K562 (cell line): ENCODE data around the gene TMEM200B. TPM values are rescaled to one million over a fixed set of nuclear protein-coding genes. Genes with fewer than 3 reads are reported as not detected.

Experiments
- BACH1 ChIP-seq: fragments of 200-800 bp; sonication (Bioruptor generic); IDR thresholded peaks from 2 replicates; pipeline ENCODE4 v1.6.1; 2016; ENCODE audit warnings: missing genetic modification characterization, missing compliant biosample characterization
- BRD9 ChIP-seq: fragments of 450-650 bp; IDR thresholded peaks from 2 replicates; pipeline ENCODE4 v1.6.1; 2018; ENCODE audit warnings: low read depth; ENCODE audit not compliant: partially characterized antibody
- CREM ChIP-seq: IDR thresholded peaks from 2 replicates; pipeline ENCODE4 v1.6.1; 2014; ENCODE audit warnings: antibody characterized with exemption, low read depth
- ESRRA ChIP-seq: fragments of 450-650 bp; IDR thresholded peaks from 2 replicates; pipeline ENCODE4 v1.6.1; 2014; ENCODE audit warnings: low read depth, mild to moderate bottlenecking, moderate library complexity, borderline replicate concordance
- HNRNPK ChIP-seq: fragments of 200-400 bp; formaldehyde crosslinking; IDR thresholded peaks from one replicate; pipeline ENCODE4 v1.6.1; 2018; ENCODE audit warnings: mild to moderate bottlenecking, low read depth, low read length; ENCODE audit not compliant: poor library complexity, severe bottlenecking
- ILF3 ChIP-seq: fragments of 450-650 bp; IDR thresholded peaks from 2 replicates; pipeline ENCODE4 v1.6.1; 2018; ENCODE audit warnings: antibody characterized with exemption, mild to moderate bottlenecking, moderate library complexity, borderline replicate concordance
- NCOR1 ChIP-seq: fragments of 450-650 bp; IDR thresholded peaks from 2 replicates; pipeline ENCODE4 v1.6.1; 2016; ENCODE audit warnings: mild to moderate bottlenecking, moderate library complexity
- NFIC ChIP-seq: fragments of 450-650 bp; IDR thresholded peaks from 2 replicates; pipeline ENCODE4 v1.6.1; 2017; ENCODE audit warnings: mild to moderate bottlenecking, inconsistent platforms
- RAD21 ChIP-seq, 2 experiments: fragments of 250-450 bp in 1 of 2; fragments of 450-650 bp in 1 of 2; sonication (Bioruptor Pico) in 1 of 2; formaldehyde crosslinking in 1 of 2; IDR thresholded peaks in 1 of 2; conservative IDR thresholded peaks in 1 of 2; 2 replicates each; pipeline versions ENCODE4 v1.4.0 to v1.8.0; 2020 to 2022; ENCODE audit warnings: mild to moderate bottlenecking in 2 of 2, moderate library complexity in 1 of 2
- RBM39 ChIP-seq: fragments of 200-400 bp; formaldehyde crosslinking; optimal IDR thresholded peaks from 2 replicates; pipeline ENCODE3; 2018; ENCODE audit warnings: low read depth, low read length
- SIX5 ChIP-seq, 2 experiments: IDR thresholded peaks; 2 replicates each; pipeline ENCODE4 v1.6.1; 2011; ENCODE audit warnings: low read length in 2 of 2, borderline replicate concordance in 1 of 2, low read depth in 1 of 2, mild to moderate bottlenecking in 1 of 2, moderate library complexity in 1 of 2; ENCODE audit not compliant: insufficient read depth in 1 of 2
- SMAD1 ChIP-seq: fragments of 150-350 bp; IDR thresholded peaks from 2 replicates; pipeline ENCODE4 v1.6.1; 2014; ENCODE audit warnings: low read length, low read depth; ENCODE audit not compliant: partially characterized antibody
- TGIF2 ChIP-seq: sonication (generic); formaldehyde crosslinking; IDR thresholded peaks from 2 replicates; pipeline ENCODE4 v1.8.1; 2022; ENCODE audit warnings: mild to moderate bottlenecking, missing genetic modification reagents, moderate library complexity
- ZNF239 ChIP-seq: fragments of 250-450 bp; sonication (Bioruptor Pico); IDR thresholded peaks from 2 replicates; pipeline ENCODE4 v1.4.0; 2020; ENCODE audit warnings: mild to moderate bottlenecking
- ZNF766 ChIP-seq: fragments of 200-800 bp; sonication (Bioruptor generic); conservative IDR thresholded peaks from 2 replicates; pipeline ENCODE4 v1.6.1; 2016; ENCODE audit warnings: missing genetic modification characterization, missing compliant biosample characterization
- polyA plus RNA-seq, 8 experiments: library from polyadenylated mRNA; depleted of rRNA in 4 of 8; stranded (reverse) in 5 of 8; unstranded in 3 of 8; fragments of >200 nt; fragmentation: Nextera tagmentation in 2 of 8; fragmentation: Illumina TruSeq in 1 of 8; extraction: Ambion mirVana in 2 of 8; extraction: Trizol in 1 of 8; gene quantifications; 2 replicates each; pipeline versions ENCODE4 v1.2.1 to v1.2.3, GENCODE V29; 2011 to 2014; ENCODE audit warnings: inconsistent platforms in 1 of 8, missing spikeins in 1 of 8
- total RNA-seq, 7 experiments: library from RNA; depleted of rRNA in 6 of 7; stranded (reverse); fragments of >200 nt in 6 of 7; fragmentation: Illumina TruSeq in 2 of 7; extraction: Trizol in 2 of 7; gene quantifications; 2 replicates each; pipeline versions ENCODE4 v1.2.1 to v1.2.3, GENCODE V29; 2011 to 2021; ENCODE audit warnings: low replicate concordance in 1 of 7
- TF ChIP-seq, protein P1 (sequence below): sonication (generic); formaldehyde crosslinking; IDR thresholded peaks from 2 replicates; pipeline ENCODE4 v1.8.1; 2023; ENCODE audit warnings: mild to moderate bottlenecking, missing genetic modification reagents
- TF ChIP-seq, protein P2 (sequence below): fragments of 450-650 bp; IDR thresholded peaks from one replicate; pipeline ENCODE4 v1.6.1; 2018; ENCODE audit warnings: mild to moderate bottlenecking, moderate library complexity; ENCODE audit not compliant: partially characterized antibody
- TF ChIP-seq, protein P3 (sequence below), 2 experiments: IDR thresholded peaks; 2 replicates each; pipeline ENCODE4 v1.6.1; 2011; ENCODE audit warnings: borderline replicate concordance in 1 of 2, control low read depth in 1 of 2, low read depth in 1 of 2, low read length in 1 of 2, mild to moderate bottlenecking in 1 of 2, mixed read lengths in 1 of 2, moderate library complexity in 1 of 2; ENCODE audit not compliant: insufficient read depth in 1 of 2, insufficient read length in 1 of 2, poor library complexity in 1 of 2, severe bottlenecking in 1 of 2; ENCODE audit errors: extremely low read depth in 1 of 2
- TF ChIP-seq, protein P4 (sequence below): sonication (generic); IDR thresholded peaks from 2 replicates; pipeline ENCODE4 v1.6.1; 2016
- TF ChIP-seq, protein P5 (sequence below): fragments of 450-650 bp; formaldehyde crosslinking; conservative IDR thresholded peaks from 2 replicates; pipeline ENCODE4 v1.4.0; 2022; ENCODE audit warnings: mild to moderate bottlenecking, missing genetic modification characterization

Gene TMEM200B
- total and polyA plus RNA-seq, 9 of the 15 experiments (the other 6 are each of a cell fraction or from before 2014, with no cell fraction given), result 0.04 to 0.35 (median 0.10) TPM; not detected in 1

DNA sequence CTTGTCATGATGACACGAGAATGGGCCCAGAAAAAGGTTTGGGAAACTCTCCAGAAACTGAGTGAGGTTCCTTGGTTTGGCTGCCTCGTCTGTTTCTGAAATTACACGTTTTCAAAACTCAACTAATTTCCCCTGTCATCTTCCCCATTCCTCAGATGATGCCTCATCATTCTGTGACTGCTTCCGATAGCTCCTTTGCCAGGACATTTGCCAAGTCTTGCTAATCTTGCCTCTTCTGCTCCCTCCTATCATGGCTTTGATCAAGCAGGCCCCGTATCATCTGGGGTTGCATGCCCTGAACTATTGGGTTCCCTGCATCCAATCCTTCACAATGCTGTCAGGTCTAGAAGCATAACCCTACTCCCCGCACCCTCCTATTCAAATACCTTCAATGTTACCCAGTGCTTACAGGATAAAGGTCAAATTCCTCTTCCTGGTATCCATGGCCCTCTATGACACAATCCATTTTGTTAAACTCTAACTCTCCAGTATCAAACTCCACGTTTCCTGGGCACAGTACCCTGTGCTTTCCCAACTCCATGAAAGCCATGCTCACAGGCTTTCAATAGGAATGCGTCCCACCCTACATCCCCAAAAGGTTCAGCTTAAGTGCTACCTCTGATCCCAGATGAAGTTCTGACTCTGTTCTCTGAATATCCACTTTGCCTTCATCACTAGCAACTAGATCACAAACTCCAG, 22.2 kb upstream of the TMEM200B start (continued):
- no peak for TF ChIP-seq HNRNPK
- TF ChIP-seq, protein P1, sequence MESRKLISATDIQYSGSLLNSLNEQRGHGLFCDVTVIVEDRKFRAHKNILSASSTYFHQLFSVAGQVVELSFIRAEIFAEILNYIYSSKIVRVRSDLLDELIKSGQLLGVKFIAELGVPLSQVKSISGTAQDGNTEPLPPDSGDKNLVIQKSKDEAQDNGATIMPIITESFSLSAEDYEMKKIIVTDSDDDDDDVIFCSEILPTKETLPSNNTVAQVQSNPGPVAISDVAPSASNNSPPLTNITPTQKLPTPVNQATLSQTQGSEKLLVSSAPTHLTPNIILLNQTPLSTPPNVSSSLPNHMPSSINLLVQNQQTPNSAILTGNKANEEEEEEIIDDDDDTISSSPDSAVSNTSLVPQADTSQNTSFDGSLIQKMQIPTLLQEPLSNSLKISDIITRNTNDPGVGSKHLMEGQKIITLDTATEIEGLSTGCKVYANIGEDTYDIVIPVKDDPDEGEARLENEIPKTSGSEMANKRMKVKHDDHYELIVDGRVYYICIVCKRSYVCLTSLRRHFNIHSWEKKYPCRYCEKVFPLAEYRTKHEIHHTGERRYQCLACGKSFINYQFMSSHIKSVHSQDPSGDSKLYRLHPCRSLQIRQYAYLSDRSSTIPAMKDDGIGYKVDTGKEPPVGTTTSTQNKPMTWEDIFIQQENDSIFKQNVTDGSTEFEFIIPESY (CRISPR knock-in tag), result no peak
- TF ChIP-seq, protein P2, sequence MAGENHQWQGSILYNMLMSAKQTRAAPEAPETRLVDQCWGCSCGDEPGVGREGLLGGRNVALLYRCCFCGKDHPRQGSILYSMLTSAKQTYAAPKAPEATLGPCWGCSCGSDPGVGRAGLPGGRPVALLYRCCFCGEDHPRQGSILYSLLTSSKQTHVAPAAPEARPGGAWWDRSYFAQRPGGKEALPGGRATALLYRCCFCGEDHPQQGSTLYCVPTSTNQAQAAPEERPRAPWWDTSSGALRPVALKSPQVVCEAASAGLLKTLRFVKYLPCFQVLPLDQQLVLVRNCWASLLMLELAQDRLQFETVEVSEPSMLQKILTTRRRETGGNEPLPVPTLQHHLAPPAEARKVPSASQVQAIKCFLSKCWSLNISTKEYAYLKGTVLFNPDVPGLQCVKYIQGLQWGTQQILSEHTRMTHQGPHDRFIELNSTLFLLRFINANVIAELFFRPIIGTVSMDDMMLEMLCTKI, result no peak
- peak; percentile 51 for TF ChIP-seq NCOR1
- TF ChIP-seq RAD21 (CRISPR knock-in tag; conservative IDR thresholded peaks at IDR 0.05 in 1 of 2, IDR thresholded peaks at IDR 0.05 in 1 of 2), result no peak
- TF ChIP-seq ESRRA, result no peak
- TF ChIP-seq BRD9, result no peak
- no peak for TF ChIP-seq TGIF2
- TF ChIP-seq, protein P3, sequence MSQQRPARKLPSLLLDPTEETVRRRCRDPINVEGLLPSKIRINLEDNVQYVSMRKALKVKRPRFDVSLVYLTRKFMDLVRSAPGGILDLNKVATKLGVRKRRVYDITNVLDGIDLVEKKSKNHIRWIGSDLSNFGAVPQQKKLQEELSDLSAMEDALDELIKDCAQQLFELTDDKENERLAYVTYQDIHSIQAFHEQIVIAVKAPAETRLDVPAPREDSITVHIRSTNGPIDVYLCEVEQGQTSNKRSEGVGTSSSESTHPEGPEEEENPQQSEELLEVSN (IDR thresholded peaks at IDR 0.05; ENCODE audit: borderline replicate concordance in 1 of 2, extremely low read depth in 1 of 2, insufficient read depth in 1 of 2, insufficient read length in 1 of 2, low read depth in 1 of 2, low read length in 1 of 2, poor library complexity in 1 of 2, severe bottlenecking in 1 of 2), result no peak
- no peak for TF ChIP-seq SIX5 (IDR thresholded peaks at IDR 0.05; ENCODE audit: borderline replicate concordance in 1 of 2, insufficient read depth in 1 of 2, low read depth in 1 of 2, low read length in 2 of 2)
- no peak for TF ChIP-seq RBM39
- TF ChIP-seq NFIC, result peak; percentile 67
- no peak for TF ChIP-seq ZNF766 (CRISPR knock-in tag)
- no peak for TF ChIP-seq CREM
- TF ChIP-seq, protein P4, sequence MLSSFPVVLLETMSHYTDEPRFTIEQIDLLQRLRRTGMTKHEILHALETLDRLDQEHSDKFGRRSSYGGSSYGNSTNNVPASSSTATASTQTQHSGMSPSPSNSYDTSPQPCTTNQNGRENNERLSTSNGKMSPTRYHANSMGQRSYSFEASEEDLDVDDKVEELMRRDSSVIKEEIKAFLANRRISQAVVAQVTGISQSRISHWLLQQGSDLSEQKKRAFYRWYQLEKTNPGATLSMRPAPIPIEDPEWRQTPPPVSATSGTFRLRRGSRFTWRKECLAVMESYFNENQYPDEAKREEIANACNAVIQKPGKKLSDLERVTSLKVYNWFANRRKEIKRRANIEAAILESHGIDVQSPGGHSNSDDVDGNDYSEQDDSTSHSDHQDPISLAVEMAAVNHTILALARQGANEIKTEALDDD, result no peak
- no peak for TF ChIP-seq BACH1
- TF ChIP-seq ILF3, result 0 out of 2 replicates have a peak, but pooled peaks have one; percentile 64
- TF ChIP-seq SMAD1, result no peak
- TF ChIP-seq, protein P5, sequence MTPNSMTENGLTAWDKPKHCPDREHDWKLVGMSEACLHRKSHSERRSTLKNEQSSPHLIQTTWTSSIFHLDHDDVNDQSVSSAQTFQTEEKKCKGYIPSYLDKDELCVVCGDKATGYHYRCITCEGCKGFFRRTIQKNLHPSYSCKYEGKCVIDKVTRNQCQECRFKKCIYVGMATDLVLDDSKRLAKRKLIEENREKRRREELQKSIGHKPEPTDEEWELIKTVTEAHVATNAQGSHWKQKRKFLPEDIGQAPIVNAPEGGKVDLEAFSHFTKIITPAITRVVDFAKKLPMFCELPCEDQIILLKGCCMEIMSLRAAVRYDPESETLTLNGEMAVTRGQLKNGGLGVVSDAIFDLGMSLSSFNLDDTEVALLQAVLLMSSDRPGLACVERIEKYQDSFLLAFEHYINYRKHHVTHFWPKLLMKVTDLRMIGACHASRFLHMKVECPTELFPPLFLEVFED, result peak; percentile 84
- TF ChIP-seq ZNF239 (CRISPR knock-in tag), result no peak
